LNCAP (cell line): Measurements from ENCODE around the gene C6orf118.

Experiments used
- TF ChIP-seq, protein P1 (sequence below): fragments of 450-650 bp; IDR thresholded peaks from 2 replicates; pipeline ENCODE4 v1.5.1; 2017; ENCODE audit warnings: mild to moderate bottlenecking

Gene C6orf118

DNA sequence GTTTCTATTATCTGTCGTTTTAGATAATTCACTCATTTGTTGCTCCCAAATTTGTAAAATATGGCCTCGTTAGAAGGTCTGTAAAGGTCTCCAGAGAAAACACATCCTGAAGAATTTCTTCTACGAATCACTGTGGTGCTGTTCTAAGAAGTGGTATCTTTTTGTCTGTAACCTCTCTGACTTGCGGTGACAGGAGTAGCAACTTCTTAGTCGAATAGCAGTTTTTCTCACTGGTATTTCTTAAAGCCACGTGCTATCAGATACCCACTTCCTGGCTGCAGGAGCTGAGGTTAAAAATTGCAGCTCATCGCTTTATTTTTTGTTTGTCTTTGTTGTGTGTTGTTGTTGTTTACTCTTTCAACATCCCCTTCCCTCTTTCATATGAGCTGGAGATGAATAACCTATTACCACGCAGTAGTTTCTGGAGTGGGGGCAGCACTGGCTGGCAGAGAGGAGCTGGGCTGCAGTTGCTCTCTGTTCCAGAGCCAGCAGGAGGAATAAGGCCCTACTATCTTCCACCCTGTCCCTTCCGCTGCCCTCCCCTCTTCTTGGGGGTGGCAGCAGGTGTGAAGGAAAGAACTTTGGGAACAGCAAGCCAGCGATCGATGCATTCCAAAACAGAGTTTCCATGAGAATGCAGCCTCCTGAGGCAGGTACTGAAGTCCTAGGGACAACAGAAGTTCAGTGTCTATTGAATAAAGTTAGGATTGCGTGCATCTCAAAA is 64.7 kb downstream of the C6orf118 start:
- TF ChIP-seq, protein P1, sequence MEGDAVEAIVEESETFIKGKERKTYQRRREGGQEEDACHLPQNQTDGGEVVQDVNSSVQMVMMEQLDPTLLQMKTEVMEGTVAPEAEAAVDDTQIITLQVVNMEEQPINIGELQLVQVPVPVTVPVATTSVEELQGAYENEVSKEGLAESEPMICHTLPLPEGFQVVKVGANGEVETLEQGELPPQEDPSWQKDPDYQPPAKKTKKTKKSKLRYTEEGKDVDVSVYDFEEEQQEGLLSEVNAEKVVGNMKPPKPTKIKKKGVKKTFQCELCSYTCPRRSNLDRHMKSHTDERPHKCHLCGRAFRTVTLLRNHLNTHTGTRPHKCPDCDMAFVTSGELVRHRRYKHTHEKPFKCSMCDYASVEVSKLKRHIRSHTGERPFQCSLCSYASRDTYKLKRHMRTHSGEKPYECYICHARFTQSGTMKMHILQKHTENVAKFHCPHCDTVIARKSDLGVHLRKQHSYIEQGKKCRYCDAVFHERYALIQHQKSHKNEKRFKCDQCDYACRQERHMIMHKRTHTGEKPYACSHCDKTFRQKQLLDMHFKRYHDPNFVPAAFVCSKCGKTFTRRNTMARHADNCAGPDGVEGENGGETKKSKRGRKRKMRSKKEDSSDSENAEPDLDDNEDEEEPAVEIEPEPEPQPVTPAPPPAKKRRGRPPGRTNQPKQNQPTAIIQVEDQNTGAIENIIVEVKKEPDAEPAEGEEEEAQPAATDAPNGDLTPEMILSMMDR: no peak

DNA sequence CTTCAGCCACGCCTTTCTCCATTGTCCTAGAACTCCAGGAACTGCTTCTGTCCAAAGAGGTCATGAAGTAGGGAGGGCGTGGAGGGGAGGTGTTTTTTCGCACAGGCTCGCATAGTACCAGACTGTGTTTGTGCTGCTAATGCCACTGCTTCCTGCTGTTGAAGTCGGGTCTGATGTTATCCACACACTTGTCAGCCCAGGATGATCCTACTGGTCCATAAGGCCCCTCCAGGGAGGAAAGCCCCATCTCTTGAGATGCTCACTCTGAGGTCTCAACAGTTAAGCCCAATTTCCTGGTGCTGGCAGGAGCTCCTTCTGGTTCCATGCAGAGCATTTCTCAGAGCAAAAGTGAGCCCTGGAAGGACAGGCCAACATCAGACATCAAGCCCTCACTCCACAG is 65.6 kb downstream of the C6orf118 start:
- TF ChIP-seq, protein P1: no peak

DNA sequence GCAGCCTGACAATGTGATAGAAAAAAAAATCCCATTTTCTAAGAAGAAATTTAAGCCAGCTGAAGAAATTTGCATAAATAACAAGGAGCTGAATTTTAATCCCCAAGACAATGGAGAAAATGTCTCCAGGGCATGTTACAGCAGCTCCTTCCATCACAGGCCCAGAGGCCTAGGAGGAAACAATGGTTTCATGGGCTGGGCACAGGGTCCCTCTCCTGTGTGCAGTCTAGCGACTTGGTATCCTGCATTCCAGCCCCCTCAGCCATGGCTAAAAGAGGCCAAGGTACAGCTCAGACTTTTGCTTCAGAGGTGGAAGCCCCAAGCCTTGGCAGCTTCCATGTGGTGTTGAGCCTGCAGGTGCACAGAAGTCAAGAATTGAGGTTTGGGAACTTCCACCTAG is 73.1 kb downstream of the C6orf118 start:
- TF ChIP-seq, protein P1: no peak

DNA sequence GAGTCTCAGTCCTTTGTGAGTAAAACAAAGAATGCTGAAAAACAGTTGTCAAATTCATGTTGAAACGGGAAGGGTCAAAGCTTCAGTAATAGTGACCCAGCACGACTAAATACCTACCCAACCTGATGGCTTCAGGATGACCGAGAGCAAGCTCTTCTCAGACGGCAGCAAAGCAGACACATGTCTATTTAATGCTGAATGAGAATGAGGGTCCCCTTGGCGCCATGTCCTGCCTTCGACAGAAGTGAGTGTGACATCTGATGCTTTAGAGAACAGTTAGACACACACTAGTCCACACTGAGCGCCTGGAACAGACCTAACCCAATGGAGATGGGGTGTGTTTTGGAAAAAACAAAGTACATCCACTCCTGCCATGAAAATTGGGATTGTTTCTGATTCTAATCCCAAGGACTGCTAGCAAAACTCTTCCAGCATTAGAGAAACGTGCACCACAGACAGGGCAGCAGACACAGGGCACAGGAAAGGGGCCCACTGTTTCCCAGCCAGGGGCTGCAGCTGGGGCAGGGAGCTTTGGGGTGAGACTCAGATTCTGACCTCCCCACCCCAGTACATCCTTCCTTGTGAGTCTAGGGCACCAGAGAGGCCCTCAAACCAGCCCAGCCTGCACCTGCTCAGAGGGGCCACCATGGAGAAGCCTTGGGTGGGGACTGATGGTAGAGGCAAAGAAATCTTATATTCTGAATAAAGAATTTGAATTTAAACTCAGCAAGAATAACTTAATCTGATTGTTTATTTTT is 76.5 kb downstream of the C6orf118 start:
- TF ChIP-seq, protein P1: no peak

DNA sequence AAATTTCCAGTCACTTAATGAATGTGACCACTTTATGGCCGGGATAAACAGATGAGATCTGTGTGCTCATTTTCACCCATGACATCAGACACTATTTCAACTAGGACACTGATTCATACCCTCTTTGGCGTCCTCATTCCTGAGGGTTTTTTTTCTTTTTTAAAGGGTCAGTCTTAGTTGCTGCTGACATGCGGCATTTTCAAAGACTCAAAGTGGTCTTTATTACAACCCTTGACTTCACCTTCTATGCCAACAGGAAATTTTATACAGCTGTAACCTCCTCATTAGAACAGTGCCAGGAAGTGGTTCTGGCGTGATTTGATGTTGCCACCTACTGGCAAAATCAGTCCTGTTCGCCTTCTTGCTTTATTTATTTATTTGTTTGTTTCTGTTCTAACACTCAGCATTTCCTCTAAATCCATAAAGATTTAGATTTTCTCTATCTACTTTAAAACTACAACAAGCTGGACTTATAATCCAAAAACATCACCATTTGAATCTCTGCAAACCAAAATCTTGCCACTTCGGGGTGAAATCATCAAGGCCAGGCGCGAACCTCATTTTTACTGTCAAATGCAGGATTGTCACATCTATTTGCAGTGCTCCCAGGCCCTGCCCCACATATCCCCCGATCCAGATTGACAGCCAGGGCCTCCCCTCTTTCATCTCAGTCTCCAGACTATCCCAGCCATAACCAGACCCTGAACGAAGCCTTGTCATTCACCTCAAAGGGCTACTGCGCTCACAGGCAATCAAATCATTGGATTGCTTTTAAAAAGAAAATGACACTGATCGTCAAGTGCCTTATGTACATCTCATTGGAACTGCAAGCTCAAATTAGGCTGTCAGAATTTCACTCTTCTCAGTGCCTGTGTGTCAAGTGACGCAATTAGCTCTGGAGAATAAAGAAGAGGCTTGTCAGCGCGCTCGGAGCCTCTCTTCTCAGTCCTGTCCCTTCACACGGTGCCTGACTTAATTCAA is 77.5 kb downstream of the C6orf118 start:
- TF ChIP-seq, protein P1: peak; percentile 79

DNA sequence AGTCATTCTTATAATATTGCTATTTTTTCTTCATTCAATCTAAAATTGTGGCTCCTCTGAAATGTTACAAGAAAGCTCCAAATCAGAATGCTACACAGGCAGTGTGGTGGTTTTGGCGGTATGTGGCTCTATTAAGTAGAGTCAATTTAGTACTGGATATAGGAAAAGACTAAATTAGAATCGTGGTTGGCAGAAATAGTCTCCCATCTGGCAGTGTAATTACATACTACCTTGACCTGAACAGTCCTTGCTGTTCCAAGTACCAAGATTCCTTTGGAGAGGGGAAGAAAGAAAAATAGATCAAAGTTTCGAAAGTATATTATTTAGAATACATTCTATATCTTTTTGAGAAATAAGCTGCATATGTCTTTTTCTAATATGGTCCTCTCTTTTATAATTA is 78.2 kb downstream of the C6orf118 start:
- TF ChIP-seq, protein P1: no peak
